Upper lobe of right lung (tissue), 1 donor: ENCODE results near the gene PLGRKT. TPM values are rescaled to one million over a fixed set of nuclear protein-coding genes. Genes with fewer than 3 reads are reported as not detected.

Source experiments
- ATAC-seq: fragments of 200-7000 bp; cut with Tn5 transposase; one replicate; pipeline ENCODE4 v1.9.1; 2020; ENCODE audit warnings: mild to moderate bottlenecking, moderate library complexity
- DNase-seq: peaks from one replicate; pipeline ENCODE4 v3.0.0-alpha.2; 2020
- H3K27ac ChIP-seq: fragments of 200-600 bp; one replicate; pipeline ENCODE4 v1.8.0; 2022
- H3K27me3 ChIP-seq: fragments of 200-600 bp; one replicate; pipeline ENCODE4 v1.8.0; 2022; ENCODE audit warnings: mild to moderate bottlenecking
- H3K36me3 ChIP-seq: fragments of 200-600 bp; one replicate; pipeline ENCODE4 v1.8.0; 2022
- H3K4me1 ChIP-seq: fragments of 200-600 bp; one replicate; pipeline ENCODE4 v1.8.0; 2022
- H3K4me3 ChIP-seq: fragments of 200-600 bp; one replicate; pipeline ENCODE4 v1.8.0; 2022; ENCODE audit warnings: mild to moderate bottlenecking
- H3K9me3 ChIP-seq: fragments of 200-600 bp; one replicate; pipeline ENCODE4 v1.8.0; 2022
- intact Hi-C: fragments of 100-400 bp; cut with DNase I; formaldehyde crosslinking; loops from one replicate; pipeline ENCODE4 v1.11.0; 2022
- total RNA-seq: library from RNA; stranded (reverse); fragmentation: NEBNext Ultra II Directional; extraction: Animal tissue kit (Norgen Biotek cat#: 25700); gene quantifications from one replicate; pipeline ENCODE4 v1.2.1, GENCODE V29; 2021
- TF ChIP-seq, protein P1 (sequence below): fragments of 200-600 bp; IDR thresholded peaks from one replicate; pipeline ENCODE4 v1.8.0; 2022; ENCODE audit warnings: antibody characterized with exemption
- donor health status: DM: no; HTN: yes; CAD: no; lungs with severe emphysema.

The PLGRKT gene
- total RNA-seq, 1 donor from 2014 or later: 18.0 TPM

DNA sequence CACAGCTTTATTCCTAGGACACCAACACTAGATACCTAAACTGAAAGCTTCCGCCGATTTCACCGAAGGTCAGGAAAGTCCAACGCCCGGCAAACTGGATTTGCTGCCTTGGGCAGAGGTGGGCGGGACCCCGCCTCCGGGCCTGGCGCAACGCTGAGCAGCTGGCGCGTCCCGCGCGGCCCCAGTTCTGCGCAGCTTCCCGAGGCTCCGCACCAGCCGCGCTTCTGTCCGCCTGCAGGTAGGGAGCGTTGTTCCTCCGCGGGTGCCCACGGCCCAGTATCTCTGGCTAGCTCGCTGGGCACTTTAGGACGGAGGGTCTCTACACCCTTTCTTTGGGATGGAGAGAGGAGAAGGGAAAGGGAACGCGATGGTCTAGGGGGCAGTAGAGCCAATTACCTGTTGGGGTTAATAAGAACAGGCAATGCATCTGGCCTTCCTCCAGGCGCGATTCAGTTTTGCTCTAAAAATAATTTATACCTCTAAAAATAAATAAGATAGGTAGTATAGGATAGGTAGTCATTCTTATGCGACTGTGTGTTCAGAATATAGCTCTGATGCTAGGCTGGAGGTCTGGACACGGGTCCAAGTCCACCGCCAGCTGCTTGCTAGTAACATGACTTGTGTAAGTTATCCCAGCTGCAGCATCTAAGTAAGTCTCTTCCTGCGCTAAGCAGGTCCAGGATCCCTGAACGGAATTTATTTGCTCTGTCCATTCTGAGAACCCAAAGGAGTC, 12.8 kb upstream of the PLGRKT start, which contains the start of gene CD274:
Gene CD274 (plus strand): TSS at position 184 of the 733 bp plus-strand sequence. CDS start 5,572 bp downstream, outside the sequence.
- H3K27ac ChIP-seq: peak within 1 kb of the TSS; percentile 92
- no peaks in the 10 kb centered on the region for H3K27me3 ChIP-seq
- TF ChIP-seq, protein P1, sequence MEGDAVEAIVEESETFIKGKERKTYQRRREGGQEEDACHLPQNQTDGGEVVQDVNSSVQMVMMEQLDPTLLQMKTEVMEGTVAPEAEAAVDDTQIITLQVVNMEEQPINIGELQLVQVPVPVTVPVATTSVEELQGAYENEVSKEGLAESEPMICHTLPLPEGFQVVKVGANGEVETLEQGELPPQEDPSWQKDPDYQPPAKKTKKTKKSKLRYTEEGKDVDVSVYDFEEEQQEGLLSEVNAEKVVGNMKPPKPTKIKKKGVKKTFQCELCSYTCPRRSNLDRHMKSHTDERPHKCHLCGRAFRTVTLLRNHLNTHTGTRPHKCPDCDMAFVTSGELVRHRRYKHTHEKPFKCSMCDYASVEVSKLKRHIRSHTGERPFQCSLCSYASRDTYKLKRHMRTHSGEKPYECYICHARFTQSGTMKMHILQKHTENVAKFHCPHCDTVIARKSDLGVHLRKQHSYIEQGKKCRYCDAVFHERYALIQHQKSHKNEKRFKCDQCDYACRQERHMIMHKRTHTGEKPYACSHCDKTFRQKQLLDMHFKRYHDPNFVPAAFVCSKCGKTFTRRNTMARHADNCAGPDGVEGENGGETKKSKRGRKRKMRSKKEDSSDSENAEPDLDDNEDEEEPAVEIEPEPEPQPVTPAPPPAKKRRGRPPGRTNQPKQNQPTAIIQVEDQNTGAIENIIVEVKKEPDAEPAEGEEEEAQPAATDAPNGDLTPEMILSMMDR: peak; percentile 69
- intact Hi-C loops: no loop called here
- H3K36me3 ChIP-seq: no peaks in the 10 kb centered on the region
- peak within 1 kb of the TSS; percentile 77 for H3K4me3 ChIP-seq
- H3K9me3 ChIP-seq: no peaks in the 10 kb centered on the region
- DNase-seq (peak; percentile 97), ATAC-seq (peak; percentile 99)
- H3K4me1 ChIP-seq: peaks cover 31% of the 10 kb centered on the region

DNA sequence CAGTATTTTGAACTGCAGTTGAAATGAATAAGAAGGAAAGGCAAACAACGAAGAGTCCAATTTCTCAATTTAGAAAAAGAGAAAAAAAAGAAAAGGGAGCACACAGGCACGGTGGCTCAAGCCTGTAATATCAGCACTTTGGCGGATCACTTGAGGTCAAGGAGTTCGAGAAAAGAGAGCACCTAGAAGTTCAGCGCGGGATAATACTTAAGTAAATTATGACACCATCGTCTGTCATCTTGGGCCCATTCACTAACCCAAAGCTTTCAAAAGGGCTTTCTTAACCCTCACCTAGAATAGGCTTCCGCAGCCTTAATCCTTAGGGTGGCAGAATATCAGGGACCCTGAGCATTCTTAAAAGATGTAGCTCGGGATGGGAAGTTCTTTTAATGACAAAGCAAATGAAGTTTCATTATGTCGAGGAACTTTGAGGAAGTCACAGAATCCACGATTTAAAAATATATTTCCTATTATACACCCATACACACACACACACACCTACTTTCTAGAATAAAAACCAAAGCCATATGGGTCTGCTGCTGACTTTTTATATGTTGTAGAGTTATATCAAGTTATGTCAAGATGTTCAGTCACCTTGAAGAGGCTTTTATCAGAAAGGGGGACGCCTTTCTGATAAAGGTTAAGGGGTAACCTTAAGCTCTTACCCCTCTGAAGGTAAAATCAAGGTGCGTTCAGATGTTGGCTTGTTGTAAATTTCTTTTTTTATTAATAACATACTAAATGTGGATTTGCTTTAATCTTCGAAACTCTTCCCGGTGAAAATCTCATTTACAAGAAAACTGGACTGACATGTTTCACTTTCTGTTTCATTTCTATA, 12.0 kb upstream of the PLGRKT start:
- TF ChIP-seq, protein P1: no peak
- Histone ChIP-seq H3K4me3 (peak overlapping the region; percentile 77), H3K27ac (peak overlapping the region; percentile 92), H3K36me3 (no peaks in the 10 kb centered on the region), H3K4me1 (peaks cover 23% of the 10 kb centered on the region), H3K27me3 (no peaks in the 10 kb centered on the region), H3K9me3 (no peaks in the 10 kb centered on the region)
- DNase-seq (no peak), ATAC-seq (peak; percentile 19)
- intact Hi-C loops: no loop called here

GRCh38 chr9:5448461-5449435, 11.0 kb upstream of the PLGRKT start:
- Histone ChIP-seq H3K4me3 (no peak overlapping the region), H3K4me1 (peaks cover 14% of the 10 kb centered on the region), H3K36me3 (no peaks in the 10 kb centered on the region), H3K9me3 (no peaks in the 10 kb centered on the region), H3K27ac (peak overlapping the region; percentile 92), H3K27me3 (no peaks in the 10 kb centered on the region)
- ATAC-seq: no peak
- TF ChIP-seq, protein P1: no peak
- intact Hi-C loops: no loop called here
- DNase-seq: no peak

DNA sequence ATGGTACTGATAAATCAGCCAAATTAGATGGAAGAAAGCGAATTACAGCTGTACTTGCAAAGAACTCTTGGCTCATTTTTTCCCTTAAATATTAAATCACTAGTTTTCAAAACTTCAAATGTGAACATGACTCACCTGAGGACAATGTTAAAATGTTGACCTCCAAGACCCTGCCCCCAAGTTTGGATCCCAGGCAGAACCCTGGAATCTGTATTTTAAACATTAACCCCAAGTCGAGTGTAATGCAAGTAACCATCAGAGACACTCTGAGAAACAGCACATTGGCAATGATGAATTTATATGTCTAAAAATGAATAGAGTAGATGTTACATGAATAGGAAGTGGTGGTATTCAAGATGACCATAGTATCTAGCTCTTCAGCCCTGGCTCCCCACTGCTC, 10.3 kb upstream of the PLGRKT start:
- intact Hi-C loops: no loop called here
- no peak overlapping the region for H3K4me3 ChIP-seq
- ATAC-seq (no peak), DNase-seq (no peak)
- H3K27me3 ChIP-seq: no peaks in the 10 kb centered on the region
- no peak overlapping the region for H3K27ac ChIP-seq
- no peaks in the 10 kb centered on the region for H3K9me3 ChIP-seq
- TF ChIP-seq, protein P1: no peak
- H3K4me1 ChIP-seq: peaks cover 7% of the 10 kb centered on the region
- no peaks in the 10 kb centered on the region for H3K36me3 ChIP-seq

GRCh38 chr9:5447337-5447736, 9.6 kb upstream of the PLGRKT start:
- Histone ChIP-seq H3K4me1 (peaks cover 5% of the 10 kb centered on the region), H3K27me3 (no peaks in the 10 kb centered on the region), H3K27ac (no peak overlapping the region), H3K4me3 (no peak overlapping the region), H3K9me3 (no peaks in the 10 kb centered on the region), H3K36me3 (no peaks in the 10 kb centered on the region)
- TF ChIP-seq, protein P1: no peak
- intact Hi-C loops: no loop called here
- no peak for ATAC-seq
- DNase-seq: no peak
